ENCODE data around the gene GNB1.

GRCh38 chr1:1875932-1876331, 15.0 kb downstream of the GNB1 start:
- TF ChIP-seq CTCF (IDR thresholded peaks at IDR 0.05) = no peak
- no peak for TF ChIP-seq POLR2A (IDR thresholded peaks at IDR 0.05)

Data from vagina (tissue), 2 donors.